Measurements from ENCODE around the gene HMGCL.

- TF ChIP-seq CTCF (IDR thresholded peaks at IDR 0.05) = no peak
- no peak for TF ChIP-seq EZH2 (IDR thresholded peaks at IDR 0.05)
Observed at GRCh38 chr1:23790696-23791515, 34.3 kb downstream of the HMGCL start, which contains the start of gene LYPLA2.

Data from neural progenitor cell (in vitro differentiated cells).